PC-9 (cell line): ENCODE data around the gene UIMC1. TPM values are rescaled to one million over a fixed set of nuclear protein-coding genes. Genes with fewer than 3 reads are reported as not detected.

Experiments used
- BruUV-seq: library from RNA; stranded (reverse); fragments of 400-500 nt; replicated peaks from 2 replicates; lab custom pipeline; 2021; lab: Mats Ljungman, UMichigan
- CTCF ChIA-PET: fragments of 300-600 bp; sonication (Branson Sonifier 250); formaldehyde crosslinking; loops from one replicate; lab custom pipeline; 2022; ENCODE audit warnings: antibody characterized with exemption; lab: Charles Lee
- POLR2A ChIA-PET: fragments of 300-600 bp; sonication (Branson Sonifier 250); formaldehyde crosslinking; loops from one replicate; lab custom pipeline; 2022; ENCODE audit warnings: antibody characterized with exemption; ENCODE audit not compliant: unreplicated experiment; lab: Charles Lee
- DNase-seq, 2 experiments: peaks; one replicate each; pipeline versions ENCODE4 v3.0.0 to v3.0.0-alpha.2; 2015 to 2022; ENCODE audit warnings: mixed read lengths in 1 of 2
- H2AFZ ChIP-seq: fragments of 200-600 bp; sonication (generic); 2 replicates; pipeline ENCODE4 v1.8.1; 2017; ENCODE audit warnings: antibody characterized with exemption
- H3F3A ChIP-seq: fragments of 200-600 bp; sonication (generic); 2 replicates; pipeline ENCODE4 v1.8.1; 2017; ENCODE audit warnings: antibody characterized with exemption, mild to moderate bottlenecking, low read depth; ENCODE audit not compliant: insufficient read depth
- H3K27ac ChIP-seq: fragments of 200-600 bp; sonication (generic); 2 replicates; pipeline ENCODE4 v1.6.1; 2016; ENCODE audit warnings: mixed run types
- H3K27me3 ChIP-seq: fragments of 200-600 bp; sonication (generic); 2 replicates; pipeline ENCODE4 v1.6.1; 2016; ENCODE audit warnings: low read depth, mixed run types; ENCODE audit not compliant: insufficient read depth
- H3K36me3 ChIP-seq: fragments of 200-600 bp; sonication (generic); 2 replicates; pipeline ENCODE4 v1.6.1; 2016; ENCODE audit warnings: low read depth, mixed run types
- H3K4me1 ChIP-seq: fragments of 200-600 bp; sonication (generic); replicated peaks from 2 replicates; pipeline ENCODE4 v1.6.1; 2016; ENCODE audit warnings: mixed run types; ENCODE audit not compliant: insufficient read depth
- H3K4me2 ChIP-seq: fragments of 200-600 bp; sonication (generic); 2 replicates; pipeline ENCODE4 v1.6.1; 2017; ENCODE audit warnings: mixed run types
- H3K4me3 ChIP-seq: fragments of 200-600 bp; sonication (generic); 2 replicates; pipeline ENCODE4 v1.6.1; 2016; ENCODE audit warnings: mixed run types
- H3K79me2 ChIP-seq: fragments of 200-600 bp; sonication (generic); 2 replicates; pipeline ENCODE4 v1.6.1; 2017; ENCODE audit warnings: low read depth, mixed run types
- H3K9me2 ChIP-seq: fragments of 200-600 bp; sonication (generic); 2 replicates; pipeline ENCODE4 v1.8.1; 2017; ENCODE audit warnings: mild to moderate bottlenecking; ENCODE audit not compliant: insufficient read depth
- H3K9me3 ChIP-seq: fragments of 200-600 bp; sonication (generic); 2 replicates; pipeline ENCODE4 v1.8.1; 2016; ENCODE audit warnings: low read depth; ENCODE audit not compliant: insufficient read depth
- H4K20me1 ChIP-seq: fragments of 200-600 bp; sonication (generic); 2 replicates; pipeline ENCODE4 v1.8.1; 2017; ENCODE audit not compliant: insufficient read depth
- CTCF ChIP-seq: fragments of 200-600 bp; sonication (generic); conservative IDR thresholded peaks from 2 replicates; pipeline ENCODE4 v1.6.1; 2017; ENCODE audit warnings: mixed run types, antibody characterized with exemption, mild to moderate bottlenecking, moderate library complexity
- EZH2 ChIP-seq: fragments of 200-600 bp; sonication (generic); IDR thresholded peaks from 2 replicates; pipeline ENCODE4 v1.8.0; 2017; ENCODE audit warnings: antibody characterized with exemption, low read depth
- intact Hi-C: fragments of 100-400 bp; cut with micrococcal nuclease; formaldehyde crosslinking; loops from one replicate; pipeline ENCODE4 v1.10.0; 2022; ENCODE audit not compliant: unreplicated experiment
- total RNA-seq: library from RNA; stranded (reverse); gene quantifications from 2 replicates; pipeline ENCODE4 v1.2.3, GENCODE V29; 2021

Gene UIMC1
- total RNA-seq, 1 experiment from 2014 or later = 48.3 TPM

- Histone ChIP-seq H3K27ac (no peak overlapping the region), H3K9me3 (no peaks in the 10 kb centered on the region), H3K4me3 (no peak overlapping the region), H3K36me3 (no peaks in the 10 kb centered on the region), H3K4me2 (no peak overlapping the region), H2AFZ (no peak overlapping the region), H3K4me1 (no peaks in the 10 kb centered on the region), H3K79me2 (no peaks in the 10 kb centered on the region), H3K9me2 (no peaks in the 10 kb centered on the region), H4K20me1 (no peaks in the 10 kb centered on the region), H3F3A (no peaks in the 10 kb centered on the region), H3K27me3 (no peaks in the 10 kb centered on the region)
- ChIA-PET POLR2A (no interaction called here), CTCF (no interaction called here)
- no TSS peak for BruUV-seq
- DNase-seq = no peak
- no peak for TF ChIP-seq CTCF
- no peak for TF ChIP-seq EZH2
- intact Hi-C loops = no loop called here
Observed at GRCh38 chr5:176868731-176869130, 137.8 kb downstream of the UIMC1 start.

- no peaks in the 10 kb centered on the region for H4K20me1 ChIP-seq
- H3K27me3 ChIP-seq = no peaks in the 10 kb centered on the region
- H3K9me3 ChIP-seq = no peaks in the 10 kb centered on the region
- ChIA-PET POLR2A (no interaction called here), CTCF (no interaction called here)
- no peaks in the 10 kb centered on the region for H3F3A ChIP-seq
- H3K27ac ChIP-seq = no peak overlapping the region
- H3K9me2 ChIP-seq = no peaks in the 10 kb centered on the region
- H3K36me3 ChIP-seq = no peaks in the 10 kb centered on the region
- H3K4me1 ChIP-seq = no peaks in the 10 kb centered on the region
- no TSS peak for BruUV-seq
- no peaks in the 10 kb centered on the region for H3K79me2 ChIP-seq
- no peak for DNase-seq
- intact Hi-C loops = no loop called here
- TF ChIP-seq CTCF (no peak), EZH2 (no peak)
- no peak overlapping the region for H3K4me3 ChIP-seq
- H2AFZ ChIP-seq = no peak overlapping the region
- no peak overlapping the region for H3K4me2 ChIP-seq
Observed at GRCh38 chr5:176868126-176868525, 138.5 kb downstream of the UIMC1 start.

- TF ChIP-seq EZH2 = no peak
- TF ChIP-seq CTCF = no peak
- no peak overlapping the region for H3K27ac ChIP-seq
- H2AFZ ChIP-seq = no peak overlapping the region
- no peak for DNase-seq
- no peak overlapping the region for H3K4me3 ChIP-seq
- H3F3A ChIP-seq = no peaks in the 10 kb centered on the region
- H3K4me2 ChIP-seq = no peak overlapping the region
- H3K9me3 ChIP-seq = no peaks in the 10 kb centered on the region
- ChIA-PET CTCF (no interaction called here), POLR2A (no interaction called here)
- no peaks in the 10 kb centered on the region for H3K4me1 ChIP-seq
- intact Hi-C loops = no loop called here
- no peaks in the 10 kb centered on the region for H3K27me3 ChIP-seq
- H3K79me2 ChIP-seq = no peaks in the 10 kb centered on the region
- BruUV-seq = no TSS peak
- H3K9me2 ChIP-seq = no peaks in the 10 kb centered on the region
- H4K20me1 ChIP-seq = no peaks in the 10 kb centered on the region
- no peaks in the 10 kb centered on the region for H3K36me3 ChIP-seq
Observed at GRCh38 chr5:176866707-176867310, 139.8 kb downstream of the UIMC1 start.
